ENCODE data around the gene TAF3. TPM values are rescaled to one million over a fixed set of nuclear protein-coding genes. Genes with fewer than 3 reads are reported as not detected.

Gene TAF3
- polyA plus RNA-seq, 1 of the 3 experiments (the other 2 are of a cell fraction): 2.4 TPM

- no peak overlapping the region for H3K27ac ChIP-seq (ENCODE audit: low read depth in 2 of 2, low read length in 1 of 2)
- no peak overlapping the region for H3K4me3 ChIP-seq (ENCODE audit: low read depth in 2 of 2, low read length in 1 of 2)
- CTCF ChIA-PET: no interaction called here
- no peaks in the 10 kb centered on the region for H3K9me2 ChIP-seq
- TF ChIP-seq YY1 (IDR thresholded peaks at IDR 0.05; ENCODE audit: low read depth) (no peak), IRF3 (IDR thresholded peaks at IDR 0.05; ENCODE audit: low read depth, low read length) (no peak), GATA2 (CRISPR knock-in tag; IDR thresholded peaks at IDR 0.05) (no peak), RCOR1 (IDR thresholded peaks at IDR 0.05; ENCODE audit: low read length) (no peak), FOSL2 (IDR thresholded peaks at IDR 0.05; ENCODE audit: borderline replicate concordance, low read depth) (no peak), FOXM1 (IDR thresholded peaks at IDR 0.05; ENCODE audit: low read depth) (no peak), MAX (IDR thresholded peaks at IDR 0.05; ENCODE audit: low read depth) (no peak), CHD2 (IDR thresholded peaks at IDR 0.05; ENCODE audit: low read length, partially characterized antibody) (no peak)
- POLR2A ChIA-PET: no interaction called here
- H3F3A ChIP-seq (replicated peaks; ENCODE audit: insufficient read depth): no peaks in the 10 kb centered on the region
- no peaks in the 10 kb centered on the region for H4K20me1 ChIP-seq (ENCODE audit: insufficient read depth)
- H3K36me3 ChIP-seq (replicated peaks in 1 of 2; ENCODE audit: control insufficient read depth in 1 of 2, insufficient read depth in 2 of 2, low read length in 1 of 2): peaks cover 54 to 70% of the 10 kb centered on the region in 2 experiments
- no peak overlapping the region for H3K9ac ChIP-seq
- H3K4me1 ChIP-seq (ENCODE audit: control insufficient read depth in 1 of 2, insufficient read depth in 2 of 2, low read depth in 1 of 2, low read length in 1 of 2): no peaks in the 10 kb centered on the region
- H3K9me3 ChIP-seq: no peaks in the 10 kb centered on the region
- no peaks in the 10 kb centered on the region for H3K79me2 ChIP-seq (ENCODE audit: insufficient read depth)
- no peaks in the 10 kb centered on the region for H3K27me3 ChIP-seq (ENCODE audit: insufficient read depth)
- no peak overlapping the region for H2AFZ ChIP-seq (ENCODE audit: low read depth)
- no peak for DNase-seq
- 84% methylated on average over 10 of the region's 10 CpGs for WGBS (ENCODE audit: low lambda C conversion rate)
- H3K4me2 ChIP-seq: no peak overlapping the region
Observed at GRCh38 chr10:7773845-7774801, 44.2 kb upstream of the TAF3 start.

GRCh38 chr10:7776777-7777176 is 41.5 kb upstream of the TAF3 start:
- no peak for DNase-seq
- Histone ChIP-seq H3K27ac (ENCODE audit: low read depth in 2 of 2, low read length in 1 of 2) (no peak overlapping the region), H4K20me1 (ENCODE audit: insufficient read depth) (peaks cover 6% of the 10 kb centered on the region; the same call in 1 of the 2 replicates), H3K9ac (no peak overlapping the region), H3K9me2 (no peaks in the 10 kb centered on the region), H3K4me1 (ENCODE audit: control insufficient read depth in 1 of 2, insufficient read depth in 2 of 2, low read depth in 1 of 2, low read length in 1 of 2) (no peaks in the 10 kb centered on the region), H3F3A (replicated peaks; ENCODE audit: insufficient read depth) (no peaks in the 10 kb centered on the region), H3K36me3 (replicated peaks in 1 of 2; ENCODE audit: control insufficient read depth in 1 of 2, insufficient read depth in 2 of 2, low read length in 1 of 2) (peaks cover 53 to 69% of the 10 kb centered on the region in 2 experiments), H3K27me3 (ENCODE audit: insufficient read depth) (no peaks in the 10 kb centered on the region), H3K9me3 (no peaks in the 10 kb centered on the region), H3K79me2 (ENCODE audit: insufficient read depth) (peaks cover 16% of the 10 kb centered on the region), H2AFZ (ENCODE audit: low read depth) (no peak overlapping the region), H3K4me2 (no peak overlapping the region), H3K4me3 (ENCODE audit: low read depth in 2 of 2, low read length in 1 of 2) (no peak overlapping the region)
- ChIA-PET POLR2A (interaction anchor here (1.8 kb wide), 1 partner anchor 11 kb away, joined by 5 read pairs; the partner anchor contains the start of genes ATP5F1C and KIN), CTCF (interaction anchor here (0.7 to 1.1 kb wide), 2 partner anchors 11 to 90 kb away, joined by 3 read pairs; partner anchors contain the start of genes ATP5F1C and KIN)
- 92% methylated on average over 2 of the region's 2 CpGs for WGBS (ENCODE audit: low lambda C conversion rate)
- no peak for TF ChIP-seq FOXM1 (IDR thresholded peaks at IDR 0.05; ENCODE audit: low read depth)
- TF ChIP-seq FOXJ3 (CRISPR knock-in tag; IDR thresholded peaks at IDR 0.05): no peak
- TF ChIP-seq MAX (IDR thresholded peaks at IDR 0.05; ENCODE audit: low read depth): no peak
- TF ChIP-seq TAF1 (IDR thresholded peaks at IDR 0.05; ENCODE audit: borderline replicate concordance, low read depth, low read length): no peak
- TF ChIP-seq FOSL2 (IDR thresholded peaks at IDR 0.05; ENCODE audit: borderline replicate concordance, low read depth): no peak
- TF ChIP-seq EZH2phosphoT487 (IDR thresholded peaks at IDR 0.05; ENCODE audit: borderline replicate concordance, low read depth): no peak
- TF ChIP-seq CHD2 (IDR thresholded peaks at IDR 0.05; ENCODE audit: low read length, partially characterized antibody): no peak
- no peak for TF ChIP-seq RCOR1 (IDR thresholded peaks at IDR 0.05; ENCODE audit: low read length)
- TF ChIP-seq CTCF (IDR thresholded peaks at IDR 0.05): no peak
- TF ChIP-seq NRF1 (IDR thresholded peaks at IDR 0.05; ENCODE audit: low read depth, low read length): no peak
- no peak for TF ChIP-seq RXRA (IDR thresholded peaks at IDR 0.05; ENCODE audit: borderline replicate concordance, low read depth)
- no peak for TF ChIP-seq TCF12 (IDR thresholded peaks at IDR 0.05)
- TF ChIP-seq TEAD4 (IDR thresholded peaks at IDR 0.05; ENCODE audit: borderline replicate concordance, insufficient read depth): no peak
- TF ChIP-seq GATA2 (CRISPR knock-in tag; IDR thresholded peaks at IDR 0.05): no peak
- TF ChIP-seq RFX5 (IDR thresholded peaks at IDR 0.05; ENCODE audit: low read length): no peak
- no peak for TF ChIP-seq JUND (IDR thresholded peaks at IDR 0.05)
- no peak for TF ChIP-seq NFIC (IDR thresholded peaks at IDR 0.05; ENCODE audit: borderline replicate concordance)
- no peak for TF ChIP-seq SMC3 (IDR thresholded peaks at IDR 0.05; ENCODE audit: low read depth, low read length)
- TF ChIP-seq GABPA (IDR thresholded peaks at IDR 0.05; ENCODE audit: low read depth): no peak
